ENCODE results near the gene CEP83.
A peak's percentile ranks its signal among the peaks of the same experiment; 100 is the strongest.

The CEP83 gene

GRCh38 chr12:94258593-94258992 lies 201.1 kb downstream of the CEP83 start:
- H3K27ac ChIP-seq (ENCODE audit: low read depth, low read length), result no peak overlapping the region
- no peaks in the 10 kb centered on the region for H3K9me2 ChIP-seq (replicated peaks; ENCODE audit: control insufficient read depth, low read length)
- H3K4me2 ChIP-seq (ENCODE audit: low read length), result peak overlapping the region; percentile 47
- no peaks in the 10 kb centered on the region for H4K20me1 ChIP-seq (ENCODE audit: control insufficient read depth, insufficient read depth, low read depth, low read length)
- H3K27me3 ChIP-seq (ENCODE audit: control insufficient read depth, low read length), result no peaks in the 10 kb centered on the region
- H3K36me3 ChIP-seq (ENCODE audit: control insufficient read depth, low read length), result no peaks in the 10 kb centered on the region
- peaks cover 41% of the 10 kb centered on the region for H3K4me1 ChIP-seq (ENCODE audit: control insufficient read depth, low read length)
- H3K4me3 ChIP-seq (ENCODE audit: low read length), result no peak overlapping the region
- H3K79me2 ChIP-seq (ENCODE audit: control insufficient read depth, low read length), result no peaks in the 10 kb centered on the region
- TF ChIP-seq EZH2phosphoT487 (IDR thresholded peaks at IDR 0.05; ENCODE audit: borderline replicate concordance, low read length), result no peak
- no peak for TF ChIP-seq CTCF (IDR thresholded peaks at IDR 0.05; ENCODE audit: low read depth, low read length, poor library complexity, severe bottlenecking)
- H3F3A ChIP-seq (ENCODE audit: control insufficient read depth, insufficient read depth), result peaks cover 15% of the 10 kb centered on the region
- no peaks in the 10 kb centered on the region for H3K9me3 ChIP-seq (ENCODE audit: control insufficient read depth, insufficient read depth, low read length)
